Immature natural killer cell (primary cell): ENCODE data around the gene KRTAP9-3. TPM values are rescaled to one million over a fixed set of nuclear protein-coding genes. Genes with fewer than 3 reads are reported as not detected.
"Not testable (repeated sequence)": the region's sequence is repeated elsewhere in the genome, so short reads cannot be mapped to it uniquely, and the experiment has no call there.

Source experiments
- DNase-seq, 3 donors: peaks; one replicate each; pipeline ENCODE4 v3.0.0; 2022; ENCODE audit warnings: mixed read lengths in 1 of 3
- H3K27ac Mint-ChIP-seq, 6 donors: one replicate each; pipeline ENCODE4 v1.8.0; 2020; ENCODE audit warnings: mixed read lengths in 6 of 6, mild to moderate bottlenecking in 5 of 6, inconsistent platforms in 4 of 6, moderate library complexity in 3 of 6
- H3K27me3 Mint-ChIP-seq, 3 donors: one replicate each; pipeline ENCODE4 v1.8.0; 2020 to 2021; ENCODE audit warnings: low read depth in 3 of 3, mild to moderate bottlenecking in 3 of 3, mixed read lengths in 3 of 3, moderate library complexity in 3 of 3, inconsistent platforms in 1 of 3
- H3K36me3 Mint-ChIP-seq, 3 donors: one replicate each; pipeline ENCODE4 v1.8.0; 2020; ENCODE audit warnings: mixed read lengths in 3 of 3, inconsistent platforms in 2 of 3, mild to moderate bottlenecking in 2 of 3
- H3K4me1 Mint-ChIP-seq, 2 donors: one replicate each; pipeline ENCODE4 v1.8.0; 2020; ENCODE audit warnings: inconsistent platforms in 2 of 2, mild to moderate bottlenecking in 2 of 2, mixed read lengths in 2 of 2, moderate library complexity in 1 of 2
- H3K4me3 Mint-ChIP-seq, 5 donors: one replicate each; pipeline ENCODE4 v1.8.0; 2020; ENCODE audit warnings: mild to moderate bottlenecking in 5 of 5, mixed read lengths in 5 of 5, inconsistent platforms in 3 of 5, moderate library complexity in 3 of 5
- H3K9me3 Mint-ChIP-seq, 6 donors: one replicate each; pipeline ENCODE4 v1.8.0; 2020; ENCODE audit warnings: mild to moderate bottlenecking in 6 of 6, mixed read lengths in 6 of 6, inconsistent platforms in 4 of 6, moderate library complexity in 3 of 6
- polyA plus RNA-seq, 3 donors: library from polyadenylated mRNA; unstranded; fragments of 300-500 nt; fragmentation: Illumina TruSeq; gene quantifications; one replicate each; pipeline ENCODE4 v1.2.3, GENCODE V29; 2021

Gene KRTAP9-3
- polyA plus RNA-seq, 3 donors from 2014 or later: not detected

- not testable (repeated sequence) for DNase-seq, H3K4me3 Mint-ChIP-seq, H3K27me3 Mint-ChIP-seq, H3K36me3 Mint-ChIP-seq, H3K9me3 Mint-ChIP-seq, H3K4me1 Mint-ChIP-seq, H3K27ac Mint-ChIP-seq
Observed at GRCh38 chr17:41226598-41227095, 5.6 kb upstream of the KRTAP9-3 start, which contains the start of gene KRTAP9-2. KRTAP9-2 (plus strand) TSS chr17:41226648; CDS start chr17:41226655, 7 bp downstream.

- Mint-ChIP-seq H3K27me3 (peaks cover 3 to 11% (median 7%) of the 10 kb centered on the region in 3 donors), H3K36me3 (no peaks in the 10 kb centered on the region), H3K4me3 (no peak overlapping the region), H3K4me1 (no peaks in the 10 kb centered on the region), H3K9me3 (no peaks in the 10 kb centered on the region), H3K27ac (no peak overlapping the region)
- DNase-seq: no peak
Observed at GRCh38 chr17:41230094-41230493, 2.2 kb upstream of the KRTAP9-3 start.

GRCh38 chr17:41231731-41232130 is 518 bp upstream of the KRTAP9-3 start:
- Mint-ChIP-seq H3K27me3 (peaks cover 3 to 17% (median 7%) of the 10 kb centered on the region in 3 donors), H3K36me3 (no peaks in the 10 kb centered on the region), H3K4me1 (no peaks in the 10 kb centered on the region), H3K4me3 (no peak overlapping the region), H3K27ac (no peak overlapping the region), H3K9me3 (no peaks in the 10 kb centered on the region)
- no peak for DNase-seq

- H3K4me3 Mint-ChIP-seq, H3K9me3 Mint-ChIP-seq, H3K4me1 Mint-ChIP-seq, H3K27ac Mint-ChIP-seq, DNase-seq, H3K36me3 Mint-ChIP-seq: not testable (repeated sequence)
- H3K27me3 Mint-ChIP-seq: peaks cover 4 to 35% (median 5%) of the 10 kb centered on the region in 3 donors
Observed at GRCh38 chr17:41237116-41237515, 4.9 kb downstream of the KRTAP9-3 start.

- H3K4me1 Mint-ChIP-seq, H3K36me3 Mint-ChIP-seq, H3K27ac Mint-ChIP-seq, H3K9me3 Mint-ChIP-seq, H3K4me3 Mint-ChIP-seq, DNase-seq: not testable (repeated sequence)
- H3K27me3 Mint-ChIP-seq: peaks cover 4 to 39% (median 6%) of the 10 kb centered on the region in 3 donors
Observed at GRCh38 chr17:41237949-41238437, 5.7 kb downstream of the KRTAP9-3 start, which contains the start of gene KRTAP9-8. KRTAP9-8 (plus strand) TSS chr17:41237999; CDS start chr17:41238052, 53 bp downstream.

- H3K27me3 Mint-ChIP-seq: peaks cover 4 to 12% (median 7%) of the 10 kb centered on the region in 3 donors
- H3K36me3 Mint-ChIP-seq, DNase-seq, H3K27ac Mint-ChIP-seq, H3K9me3 Mint-ChIP-seq, H3K4me1 Mint-ChIP-seq, H3K4me3 Mint-ChIP-seq: not testable (repeated sequence)
Observed at GRCh38 chr17:41246995-41247787, 14.9 kb downstream of the KRTAP9-3 start.

- not testable (repeated sequence) for H3K27ac Mint-ChIP-seq, H3K36me3 Mint-ChIP-seq, H3K4me1 Mint-ChIP-seq, H3K4me3 Mint-ChIP-seq, H3K27me3 Mint-ChIP-seq, DNase-seq, H3K9me3 Mint-ChIP-seq
Observed at GRCh38 chr17:41249637-41250240, 17.5 kb downstream of the KRTAP9-3 start, which contains the start of gene KRTAP9-4. KRTAP9-4 (plus strand) TSS chr17:41249687; CDS start chr17:41249721, 34 bp downstream.

GRCh38 chr17:41251261-41251660 is 19.0 kb downstream of the KRTAP9-3 start:
- no peaks in the 10 kb centered on the region for H3K36me3 Mint-ChIP-seq
- peaks cover 1 to 7% (median 6%) of the 10 kb centered on the region in 3 donors for H3K27me3 Mint-ChIP-seq
- DNase-seq: no peak
- no peak overlapping the region for H3K4me3 Mint-ChIP-seq
- H3K9me3 Mint-ChIP-seq: no peaks in the 10 kb centered on the region
- H3K27ac Mint-ChIP-seq: no peak overlapping the region
- H3K4me1 Mint-ChIP-seq: no peaks in the 10 kb centered on the region

GRCh38 chr17:41254861-41255260 is 22.6 kb downstream of the KRTAP9-3 start:
- H3K4me1 Mint-ChIP-seq: no peaks in the 10 kb centered on the region
- no peak for DNase-seq
- H3K9me3 Mint-ChIP-seq: no peaks in the 10 kb centered on the region
- H3K27me3 Mint-ChIP-seq: peaks cover 1 to 14% (median 12%) of the 10 kb centered on the region in 3 donors
- no peaks in the 10 kb centered on the region for H3K36me3 Mint-ChIP-seq
- no peak overlapping the region for H3K27ac Mint-ChIP-seq
- no peak overlapping the region for H3K4me3 Mint-ChIP-seq

- not testable (repeated sequence) for H3K36me3 Mint-ChIP-seq, H3K4me1 Mint-ChIP-seq, H3K4me3 Mint-ChIP-seq, H3K9me3 Mint-ChIP-seq, DNase-seq, H3K27ac Mint-ChIP-seq
- H3K27me3 Mint-ChIP-seq: peaks cover 4 to 12% (median 12%) of the 10 kb centered on the region in 3 donors
Observed at GRCh38 chr17:41255381-41256290, 23.4 kb downstream of the KRTAP9-3 start, which contains the start of gene KRTAP9-9. KRTAP9-9 (plus strand) TSS chr17:41255384.

- DNase-seq: no peak
- H3K27me3 Mint-ChIP-seq: peaks cover 6 to 13% (median 12%) of the 10 kb centered on the region in 3 donors
- no peaks in the 10 kb centered on the region for H3K4me1 Mint-ChIP-seq
- no peaks in the 10 kb centered on the region for H3K36me3 Mint-ChIP-seq
- no peak overlapping the region for H3K27ac Mint-ChIP-seq
- no peak overlapping the region for H3K4me3 Mint-ChIP-seq
- no peaks in the 10 kb centered on the region for H3K9me3 Mint-ChIP-seq
Observed at GRCh38 chr17:41256291-41256685, 24.0 kb downstream of the KRTAP9-3 start.

- DNase-seq: no peak
- peaks cover 8 to 18% (median 10%) of the 10 kb centered on the region in 3 donors for H3K27me3 Mint-ChIP-seq
- no peaks in the 10 kb centered on the region for H3K4me1 Mint-ChIP-seq
- peaks cover 0 to 1% (median 0%) of the 10 kb centered on the region in 6 donors for H3K9me3 Mint-ChIP-seq
- no peaks in the 10 kb centered on the region for H3K36me3 Mint-ChIP-seq
- H3K27ac Mint-ChIP-seq: no peak overlapping the region
- H3K4me3 Mint-ChIP-seq: no peak overlapping the region
Observed at GRCh38 chr17:41258406-41258805, 26.2 kb downstream of the KRTAP9-3 start.

- Mint-ChIP-seq H3K27ac (no peak overlapping the region), H3K9me3 (peaks cover 0 to 1% (median 0%) of the 10 kb centered on the region in 6 donors), H3K27me3 (peaks cover 5 to 12% (median 11%) of the 10 kb centered on the region in 3 donors), H3K4me3 (no peak overlapping the region), H3K36me3 (no peaks in the 10 kb centered on the region), H3K4me1 (no peaks in the 10 kb centered on the region)
- no peak for DNase-seq
Observed at GRCh38 chr17:41263212-41263611, 31.0 kb downstream of the KRTAP9-3 start.
